ENCODE results near the gene PGLYRP2.

- no peak for TF ChIP-seq EZH2 (IDR thresholded peaks at IDR 0.05; ENCODE audit: borderline replicate concordance, low read depth, low read length, severe bottlenecking)
- TF ChIP-seq, protein P1, sequence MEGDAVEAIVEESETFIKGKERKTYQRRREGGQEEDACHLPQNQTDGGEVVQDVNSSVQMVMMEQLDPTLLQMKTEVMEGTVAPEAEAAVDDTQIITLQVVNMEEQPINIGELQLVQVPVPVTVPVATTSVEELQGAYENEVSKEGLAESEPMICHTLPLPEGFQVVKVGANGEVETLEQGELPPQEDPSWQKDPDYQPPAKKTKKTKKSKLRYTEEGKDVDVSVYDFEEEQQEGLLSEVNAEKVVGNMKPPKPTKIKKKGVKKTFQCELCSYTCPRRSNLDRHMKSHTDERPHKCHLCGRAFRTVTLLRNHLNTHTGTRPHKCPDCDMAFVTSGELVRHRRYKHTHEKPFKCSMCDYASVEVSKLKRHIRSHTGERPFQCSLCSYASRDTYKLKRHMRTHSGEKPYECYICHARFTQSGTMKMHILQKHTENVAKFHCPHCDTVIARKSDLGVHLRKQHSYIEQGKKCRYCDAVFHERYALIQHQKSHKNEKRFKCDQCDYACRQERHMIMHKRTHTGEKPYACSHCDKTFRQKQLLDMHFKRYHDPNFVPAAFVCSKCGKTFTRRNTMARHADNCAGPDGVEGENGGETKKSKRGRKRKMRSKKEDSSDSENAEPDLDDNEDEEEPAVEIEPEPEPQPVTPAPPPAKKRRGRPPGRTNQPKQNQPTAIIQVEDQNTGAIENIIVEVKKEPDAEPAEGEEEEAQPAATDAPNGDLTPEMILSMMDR (IDR thresholded peaks at IDR 0.05; ENCODE audit: borderline replicate concordance, extremely low read depth, low read length, poor library complexity, severe bottlenecking), result no peak
Observed at GRCh38 chr19:15475611-15476010, 3.7 kb downstream of the PGLYRP2 start.
